Osteocyte (in vitro differentiated cells): ENCODE measurements around the gene TAF8. TPM values are rescaled to one million over a fixed set of nuclear protein-coding genes. Genes with fewer than 3 reads are reported as not detected.
"Not testable (repeated sequence)": the region's sequence is repeated elsewhere in the genome, so short reads cannot be mapped to it uniquely, and the experiment has no call there.

ENCODE experiments used
- DNase-seq: peaks from one replicate; pipeline ENCODE4 v3.0.0; 2021; ENCODE audit warnings: mixed read lengths; ENCODE audit not compliant: unreplicated experiment; ENCODE audit errors: extremely low spot score
- H3K27ac Mint-ChIP-seq: one replicate; pipeline ENCODE4 v1.8.0; 2021; ENCODE audit warnings: mild to moderate bottlenecking, mixed read lengths; ENCODE audit not compliant: unreplicated experiment
- H3K27me3 Mint-ChIP-seq: one replicate; pipeline ENCODE4 v1.8.0; 2021; ENCODE audit warnings: mixed read lengths; ENCODE audit not compliant: unreplicated experiment
- H3K36me3 Mint-ChIP-seq: one replicate; pipeline ENCODE4 v1.8.0; 2021; ENCODE audit warnings: mixed read lengths; ENCODE audit not compliant: unreplicated experiment
- H3K4me1 Mint-ChIP-seq: one replicate; pipeline ENCODE4 v1.8.0; 2021; ENCODE audit warnings: mixed read lengths; ENCODE audit not compliant: unreplicated experiment
- H3K4me3 Mint-ChIP-seq: one replicate; pipeline ENCODE4 v1.8.0; 2021; ENCODE audit warnings: mild to moderate bottlenecking, moderate library complexity, mixed read lengths; ENCODE audit not compliant: unreplicated experiment
- H3K9me3 Mint-ChIP-seq: one replicate; pipeline ENCODE4 v1.8.0; 2021; ENCODE audit warnings: mixed read lengths; ENCODE audit not compliant: unreplicated experiment
- CTCF ChIP-seq: fragments of 200-600 bp; sonication (generic); IDR thresholded peaks from 2 replicates; pipeline ENCODE4 v1.5.0; 2021; ENCODE audit warnings: antibody characterized with exemption, mild to moderate bottlenecking, moderate library complexity
- total RNA-seq: library from RNA; stranded (reverse); gene quantifications from 2 replicates; pipeline ENCODE4 v1.2.1, GENCODE V29; 2021

Gene TAF8
- total RNA-seq, 1 donor from 2014 or later, result 27.6 TPM

GRCh38 chr6:42029881-42030280 lies 20.4 kb upstream of the TAF8 start:
- no peaks in the 10 kb centered on the region for H3K9me3 Mint-ChIP-seq
- no peak overlapping the region for H3K27ac Mint-ChIP-seq
- H3K27me3 Mint-ChIP-seq, result no peaks in the 10 kb centered on the region
- peaks cover 25% of the 10 kb centered on the region for H3K36me3 Mint-ChIP-seq
- TF ChIP-seq CTCF, result no peak
- H3K4me1 Mint-ChIP-seq, result peaks cover 23% of the 10 kb centered on the region
- H3K4me3 Mint-ChIP-seq, result no peak overlapping the region
- DNase-seq, result no peak

DNA sequence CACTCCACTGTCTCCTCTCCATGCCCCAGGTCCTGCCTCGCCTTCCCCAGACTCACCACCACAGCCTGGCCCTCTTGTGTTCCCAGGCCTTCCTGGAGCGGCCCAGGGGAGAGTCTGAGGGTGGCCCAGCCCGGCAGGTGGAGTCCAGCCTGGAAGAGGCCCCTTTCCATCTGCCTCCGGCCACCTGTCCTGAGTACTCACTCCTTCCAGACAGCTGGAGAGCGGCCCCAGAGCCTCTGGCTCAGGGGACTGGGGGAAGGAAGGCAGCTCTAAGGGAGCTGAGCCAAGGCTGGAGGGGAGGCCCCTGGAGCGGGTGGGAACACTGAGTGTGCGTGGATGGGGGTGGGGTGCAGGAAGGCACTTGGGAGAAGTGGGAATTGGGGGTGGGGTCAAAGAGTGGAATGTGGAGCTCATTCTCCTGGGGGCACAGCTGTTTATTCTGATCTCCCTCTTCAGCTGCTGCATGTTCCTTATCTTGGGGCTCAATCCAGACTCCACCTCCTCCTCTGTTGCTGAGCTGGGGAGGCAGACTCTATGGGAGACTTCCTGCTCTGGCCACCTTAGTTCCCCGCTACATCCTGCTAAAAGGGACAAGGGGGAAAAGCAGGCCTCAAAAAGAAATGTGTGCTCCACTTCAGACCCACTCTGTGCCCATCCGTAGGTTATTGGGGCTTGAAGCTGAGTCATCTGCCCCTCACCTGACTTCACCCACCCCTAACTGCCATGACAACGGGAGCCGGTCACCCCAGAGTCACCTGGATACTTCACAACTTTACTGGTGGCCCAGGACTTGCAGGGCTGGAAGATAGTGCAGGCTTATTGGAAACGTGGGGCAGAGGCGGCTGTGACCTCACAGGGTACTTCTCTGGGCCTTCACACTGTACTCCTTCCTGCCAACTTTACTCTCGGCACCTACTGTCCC lies 19.5 kb upstream of the TAF8 start:
- Mint-ChIP-seq H3K27me3 (no peaks in the 10 kb centered on the region), H3K27ac (no peak overlapping the region), H3K4me1 (peaks cover 23% of the 10 kb centered on the region), H3K36me3 (peaks cover 25% of the 10 kb centered on the region), H3K9me3 (no peaks in the 10 kb centered on the region), H3K4me3 (no peak overlapping the region)
- no peak for TF ChIP-seq CTCF
- no peak for DNase-seq

GRCh38 chr6:42032366-42032765 lies 18.0 kb upstream of the TAF8 start:
- peaks cover 22% of the 10 kb centered on the region for H3K4me1 Mint-ChIP-seq
- peaks cover 19% of the 10 kb centered on the region for H3K36me3 Mint-ChIP-seq
- no peaks in the 10 kb centered on the region for H3K9me3 Mint-ChIP-seq
- no peak overlapping the region for H3K4me3 Mint-ChIP-seq
- H3K27ac Mint-ChIP-seq, result no peak overlapping the region
- no peak for TF ChIP-seq CTCF
- no peak for DNase-seq
- H3K27me3 Mint-ChIP-seq, result no peaks in the 10 kb centered on the region

GRCh38 chr6:42037669-42038068 lies 12.7 kb upstream of the TAF8 start:
- peaks cover 27% of the 10 kb centered on the region for H3K4me1 Mint-ChIP-seq
- H3K27ac Mint-ChIP-seq, H3K9me3 Mint-ChIP-seq, H3K27me3 Mint-ChIP-seq, DNase-seq, H3K4me3 Mint-ChIP-seq: not testable (repeated sequence)
- H3K36me3 Mint-ChIP-seq, result peaks cover 10% of the 10 kb centered on the region

DNA sequence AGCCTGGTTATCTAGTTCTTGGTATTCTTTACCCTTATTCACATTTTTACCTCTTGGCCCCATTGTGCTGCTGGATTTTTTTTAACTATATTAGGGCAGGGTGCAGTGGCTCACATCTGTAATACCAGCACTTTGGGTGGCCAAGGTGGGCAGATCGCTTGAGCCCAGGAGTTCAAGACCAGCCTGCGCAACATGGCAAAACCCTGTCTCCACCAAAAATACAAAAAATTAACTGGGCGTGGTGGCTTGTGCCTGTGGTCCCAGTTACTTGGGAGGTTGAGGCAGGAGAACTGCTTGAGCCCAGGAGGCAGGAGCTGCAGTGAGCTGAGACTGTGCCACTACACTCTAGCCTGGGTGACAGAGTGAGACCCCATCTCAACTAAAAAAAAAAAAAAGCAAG lies 12.2 kb upstream of the TAF8 start:
- H3K36me3 Mint-ChIP-seq, result peaks cover 6% of the 10 kb centered on the region
- H3K27me3 Mint-ChIP-seq, result no peaks in the 10 kb centered on the region
- no peak for DNase-seq
- peaks cover 27% of the 10 kb centered on the region for H3K4me1 Mint-ChIP-seq
- H3K4me3 Mint-ChIP-seq, result no peak overlapping the region
- H3K27ac Mint-ChIP-seq, result no peak overlapping the region
- TF ChIP-seq CTCF, result no peak
- no peaks in the 10 kb centered on the region for H3K9me3 Mint-ChIP-seq
